ENCODE measurements around the gene TH.

DNA sequence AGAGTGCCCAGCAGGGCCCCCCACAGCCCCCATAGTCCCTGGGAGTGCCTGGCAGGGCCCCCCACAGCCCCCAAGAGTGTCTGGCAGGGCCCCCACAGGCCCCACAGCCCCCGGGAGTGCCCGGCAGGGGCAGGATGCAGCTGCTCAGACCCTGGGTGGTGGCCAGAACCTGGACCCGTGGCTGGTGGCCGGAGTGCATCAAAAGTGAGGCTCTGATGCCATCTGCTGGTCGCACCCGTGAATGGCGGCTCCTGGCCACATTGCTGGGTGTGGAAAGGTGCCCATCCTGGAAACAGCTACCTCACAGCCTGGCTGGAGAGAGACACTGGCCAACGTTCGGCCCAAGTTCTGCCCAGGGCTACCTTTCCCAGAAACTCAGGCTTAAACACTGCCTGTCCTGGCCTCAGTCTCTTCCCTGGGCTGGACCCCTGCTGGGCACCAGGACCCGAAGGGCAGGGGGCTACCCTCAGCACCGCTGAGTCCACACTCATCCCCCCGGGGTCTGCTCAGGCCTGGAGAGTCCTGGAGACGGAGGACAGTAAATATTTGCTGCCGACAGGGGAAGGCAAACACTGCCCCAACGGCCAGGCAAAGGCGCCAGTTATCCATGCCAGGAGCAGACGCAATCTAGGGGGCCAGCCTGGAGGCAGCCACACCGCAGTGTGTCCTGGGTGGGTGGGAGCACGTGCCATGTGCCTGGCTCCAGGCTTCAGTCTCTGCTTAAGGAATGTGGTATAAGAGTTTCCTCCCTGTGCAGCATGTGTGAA, 15.0 kb downstream of the TH start:
- TF ChIP-seq, protein P1, sequence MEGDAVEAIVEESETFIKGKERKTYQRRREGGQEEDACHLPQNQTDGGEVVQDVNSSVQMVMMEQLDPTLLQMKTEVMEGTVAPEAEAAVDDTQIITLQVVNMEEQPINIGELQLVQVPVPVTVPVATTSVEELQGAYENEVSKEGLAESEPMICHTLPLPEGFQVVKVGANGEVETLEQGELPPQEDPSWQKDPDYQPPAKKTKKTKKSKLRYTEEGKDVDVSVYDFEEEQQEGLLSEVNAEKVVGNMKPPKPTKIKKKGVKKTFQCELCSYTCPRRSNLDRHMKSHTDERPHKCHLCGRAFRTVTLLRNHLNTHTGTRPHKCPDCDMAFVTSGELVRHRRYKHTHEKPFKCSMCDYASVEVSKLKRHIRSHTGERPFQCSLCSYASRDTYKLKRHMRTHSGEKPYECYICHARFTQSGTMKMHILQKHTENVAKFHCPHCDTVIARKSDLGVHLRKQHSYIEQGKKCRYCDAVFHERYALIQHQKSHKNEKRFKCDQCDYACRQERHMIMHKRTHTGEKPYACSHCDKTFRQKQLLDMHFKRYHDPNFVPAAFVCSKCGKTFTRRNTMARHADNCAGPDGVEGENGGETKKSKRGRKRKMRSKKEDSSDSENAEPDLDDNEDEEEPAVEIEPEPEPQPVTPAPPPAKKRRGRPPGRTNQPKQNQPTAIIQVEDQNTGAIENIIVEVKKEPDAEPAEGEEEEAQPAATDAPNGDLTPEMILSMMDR (conservative IDR thresholded peaks at IDR 0.05; ENCODE audit: low read depth in 2 of 2) = peak; percentile 66 to 96
- TF ChIP-seq EZH2phosphoT487 (IDR thresholded peaks at IDR 0.05; ENCODE audit: unreplicated experiment) = no peak
- TF ChIP-seq JUNB (IDR thresholded peaks at IDR 0.05; ENCODE audit: unreplicated experiment) = no peak
- TF ChIP-seq EZH2 (IDR thresholded peaks at IDR 0.05; ENCODE audit: low read depth, unreplicated experiment) = no peak
- no peak for TF ChIP-seq REST (IDR thresholded peaks at IDR 0.05; ENCODE audit: unreplicated experiment)

Measured in GM23338 (cell line).